KMS-11 (cell line): Measurements from ENCODE around the gene PUS7.
"Not testable (repeated sequence)": the region's sequence is repeated elsewhere in the genome, so short reads cannot be mapped to it uniquely, and the experiment has no call there.

ENCODE experiments used
- H2AFZ ChIP-seq: fragments of 200-600 bp; sonication (generic); 2 replicates; pipeline ENCODE4 v1.6.1; 2016; ENCODE audit warnings: antibody characterized with exemption, mixed run types, low read depth
- H3K27ac ChIP-seq: fragments of 200-600 bp; sonication (generic); 2 replicates; pipeline ENCODE4 v1.6.1; 2016; ENCODE audit warnings: mild to moderate bottlenecking, mixed run types
- H3K27me3 ChIP-seq: fragments of 200-600 bp; sonication (generic); 2 replicates; pipeline ENCODE4 v1.6.1; 2017; ENCODE audit warnings: mild to moderate bottlenecking, low read depth, mixed run types, moderate library complexity; ENCODE audit not compliant: insufficient read depth
- H3K36me3 ChIP-seq: fragments of 200-600 bp; sonication (generic); 2 replicates; pipeline ENCODE4 v1.6.1; 2017; ENCODE audit warnings: mild to moderate bottlenecking, mixed run types; ENCODE audit not compliant: insufficient read depth
- H3K4me1 ChIP-seq: fragments of 200-600 bp; sonication (generic); 2 replicates; pipeline ENCODE4 v1.6.1; 2016; ENCODE audit warnings: mild to moderate bottlenecking, low read depth, mixed run types; ENCODE audit not compliant: poor library complexity, severe bottlenecking
- H3K4me2 ChIP-seq: fragments of 200-600 bp; sonication (generic); 2 replicates; pipeline ENCODE4 v1.7.0; 2016; ENCODE audit warnings: mild to moderate bottlenecking, mixed run types
- H3K4me3 ChIP-seq: fragments of 200-600 bp; sonication (generic); IDR thresholded peaks from 2 replicates; pipeline ENCODE4 v1.6.1; 2017; ENCODE audit warnings: low read depth, low read length, mixed read lengths; ENCODE audit not compliant: insufficient read depth
- H3K79me2 ChIP-seq: fragments of 200-600 bp; sonication (generic); 2 replicates; pipeline ENCODE4 v1.6.1; 2016; ENCODE audit warnings: low read depth, mixed run types; ENCODE audit not compliant: insufficient read depth
- H3K9ac ChIP-seq: fragments of 200-600 bp; sonication (generic); 2 replicates; pipeline ENCODE4 v1.6.1; 2016; ENCODE audit warnings: mild to moderate bottlenecking, mixed run types
- H4K20me1 ChIP-seq: fragments of 200-600 bp; sonication (generic); 2 replicates; pipeline ENCODE4 v1.6.1; 2016; ENCODE audit warnings: mild to moderate bottlenecking, mixed run types; ENCODE audit not compliant: insufficient read depth
- TF ChIP-seq, protein P1 (sequence below): fragments of 200-600 bp; sonication (generic); conservative IDR thresholded peaks from 2 replicates; pipeline ENCODE4 v1.6.1; 2017; ENCODE audit warnings: low read depth, mild to moderate bottlenecking, antibody characterized with exemption, low read length, moderate library complexity, mixed read lengths

The PUS7 gene

DNA sequence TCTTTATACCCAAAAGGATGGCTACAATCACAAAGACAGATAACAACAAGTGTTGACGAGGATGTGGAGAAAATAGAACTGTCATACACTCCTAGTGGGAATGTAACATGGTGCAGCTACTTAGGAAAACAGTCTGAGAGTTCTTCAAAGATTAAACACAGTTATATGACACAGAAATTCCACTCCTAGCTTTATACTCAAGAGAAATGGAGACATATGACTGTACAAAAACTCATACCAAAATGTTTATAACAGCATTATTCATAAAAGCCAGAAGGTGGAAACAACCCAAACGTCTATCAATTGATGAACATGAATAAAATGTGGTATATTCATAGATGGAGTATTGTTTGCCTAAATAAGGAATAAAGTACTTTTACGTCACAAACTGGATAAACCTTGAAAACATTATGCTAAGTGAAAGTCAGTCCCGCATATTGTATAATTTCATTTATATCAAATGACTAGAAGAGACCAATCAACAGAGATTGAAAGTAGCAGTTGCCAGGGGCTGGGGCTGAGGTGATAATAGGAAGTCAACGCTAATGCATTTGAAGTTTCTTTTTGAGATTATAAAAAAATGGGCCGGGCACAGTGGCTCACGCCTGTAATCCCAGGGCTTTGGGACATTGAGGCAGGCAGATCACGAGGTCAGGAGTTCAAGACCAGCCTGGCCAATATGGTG lies 71.8 kb downstream of the PUS7 start:
- H2AFZ ChIP-seq: no peak overlapping the region
- no peak overlapping the region for H3K4me2 ChIP-seq
- no peaks in the 10 kb centered on the region for H3K79me2 ChIP-seq
- no peak overlapping the region for H3K27ac ChIP-seq
- no peaks in the 10 kb centered on the region for H3K36me3 ChIP-seq
- no peak overlapping the region for H3K4me3 ChIP-seq
- no peak overlapping the region for H3K9ac ChIP-seq
- TF ChIP-seq, protein P1, sequence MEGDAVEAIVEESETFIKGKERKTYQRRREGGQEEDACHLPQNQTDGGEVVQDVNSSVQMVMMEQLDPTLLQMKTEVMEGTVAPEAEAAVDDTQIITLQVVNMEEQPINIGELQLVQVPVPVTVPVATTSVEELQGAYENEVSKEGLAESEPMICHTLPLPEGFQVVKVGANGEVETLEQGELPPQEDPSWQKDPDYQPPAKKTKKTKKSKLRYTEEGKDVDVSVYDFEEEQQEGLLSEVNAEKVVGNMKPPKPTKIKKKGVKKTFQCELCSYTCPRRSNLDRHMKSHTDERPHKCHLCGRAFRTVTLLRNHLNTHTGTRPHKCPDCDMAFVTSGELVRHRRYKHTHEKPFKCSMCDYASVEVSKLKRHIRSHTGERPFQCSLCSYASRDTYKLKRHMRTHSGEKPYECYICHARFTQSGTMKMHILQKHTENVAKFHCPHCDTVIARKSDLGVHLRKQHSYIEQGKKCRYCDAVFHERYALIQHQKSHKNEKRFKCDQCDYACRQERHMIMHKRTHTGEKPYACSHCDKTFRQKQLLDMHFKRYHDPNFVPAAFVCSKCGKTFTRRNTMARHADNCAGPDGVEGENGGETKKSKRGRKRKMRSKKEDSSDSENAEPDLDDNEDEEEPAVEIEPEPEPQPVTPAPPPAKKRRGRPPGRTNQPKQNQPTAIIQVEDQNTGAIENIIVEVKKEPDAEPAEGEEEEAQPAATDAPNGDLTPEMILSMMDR: no peak
- H3K27me3 ChIP-seq: no peaks in the 10 kb centered on the region
- peaks cover 20% of the 10 kb centered on the region for H3K4me1 ChIP-seq
- H4K20me1 ChIP-seq: no peaks in the 10 kb centered on the region

DNA sequence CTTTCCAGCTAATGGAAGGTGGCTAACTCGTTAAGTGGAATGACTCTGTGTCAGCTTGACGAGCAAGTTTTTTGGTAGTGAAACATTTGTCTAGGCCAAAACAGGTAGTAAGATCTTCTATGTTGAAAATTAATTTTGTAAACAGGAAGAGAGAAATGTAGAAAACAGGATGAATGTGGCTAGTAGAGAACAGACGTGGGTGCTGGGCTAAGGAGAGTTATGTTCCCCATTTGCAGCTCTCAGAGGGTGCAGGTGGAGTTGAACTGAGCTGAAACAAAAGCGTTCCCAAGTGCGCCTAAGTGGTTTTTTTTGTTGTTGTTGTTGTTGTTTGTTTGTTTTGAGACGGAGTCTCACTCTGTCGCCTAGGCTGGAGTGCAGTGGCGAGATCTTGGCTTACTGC lies 73.9 kb downstream of the PUS7 start:
- TF ChIP-seq, protein P1: no peak
- H3K79me2 ChIP-seq: no peaks in the 10 kb centered on the region
- H3K27me3 ChIP-seq: no peaks in the 10 kb centered on the region
- H3K27ac ChIP-seq: no peak overlapping the region
- H3K9ac ChIP-seq: no peak overlapping the region
- H4K20me1 ChIP-seq: no peaks in the 10 kb centered on the region
- H2AFZ ChIP-seq: no peak overlapping the region
- no peaks in the 10 kb centered on the region for H3K36me3 ChIP-seq
- no peak overlapping the region for H3K4me3 ChIP-seq
- H3K4me1 ChIP-seq: peaks cover 3% of the 10 kb centered on the region
- H3K4me2 ChIP-seq: no peak overlapping the region

DNA sequence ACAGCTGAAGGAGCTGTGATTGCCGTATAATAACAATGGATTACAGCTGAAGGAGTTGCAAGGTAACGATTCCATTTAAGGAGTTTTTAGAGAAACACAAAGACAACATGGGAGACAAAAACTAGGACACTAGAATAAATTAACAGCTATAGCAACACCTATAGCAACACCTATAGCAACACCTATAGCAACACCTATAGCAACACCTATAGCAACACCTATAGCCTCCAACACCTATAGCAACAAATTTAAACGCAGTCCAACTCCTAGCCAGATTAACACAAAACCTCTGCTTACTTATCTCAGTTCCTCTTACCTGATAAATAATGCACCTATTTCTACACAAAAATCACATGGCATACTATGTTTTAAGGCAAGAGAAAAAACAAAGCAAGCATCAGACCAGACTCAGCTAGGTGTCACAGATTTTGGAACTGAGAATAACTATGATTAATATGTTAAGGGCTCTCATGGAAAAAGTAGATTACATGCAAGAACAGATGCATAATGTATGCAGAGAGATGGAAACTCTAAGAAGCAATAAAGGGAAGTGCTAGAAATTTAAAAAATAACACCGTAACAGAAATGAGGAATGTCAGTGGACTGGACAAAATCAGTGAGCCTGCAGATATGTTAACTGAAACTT lies 77.6 kb downstream of the PUS7 start:
- H3K36me3 ChIP-seq: no peaks in the 10 kb centered on the region
- no peak overlapping the region for H3K9ac ChIP-seq
- H3K4me1 ChIP-seq: no peaks in the 10 kb centered on the region
- H3K27me3 ChIP-seq: no peaks in the 10 kb centered on the region
- no peaks in the 10 kb centered on the region for H3K79me2 ChIP-seq
- TF ChIP-seq, protein P1: no peak
- no peak overlapping the region for H2AFZ ChIP-seq
- no peak overlapping the region for H3K27ac ChIP-seq
- no peak overlapping the region for H3K4me2 ChIP-seq
- no peak overlapping the region for H3K4me3 ChIP-seq
- H4K20me1 ChIP-seq: no peaks in the 10 kb centered on the region

DNA sequence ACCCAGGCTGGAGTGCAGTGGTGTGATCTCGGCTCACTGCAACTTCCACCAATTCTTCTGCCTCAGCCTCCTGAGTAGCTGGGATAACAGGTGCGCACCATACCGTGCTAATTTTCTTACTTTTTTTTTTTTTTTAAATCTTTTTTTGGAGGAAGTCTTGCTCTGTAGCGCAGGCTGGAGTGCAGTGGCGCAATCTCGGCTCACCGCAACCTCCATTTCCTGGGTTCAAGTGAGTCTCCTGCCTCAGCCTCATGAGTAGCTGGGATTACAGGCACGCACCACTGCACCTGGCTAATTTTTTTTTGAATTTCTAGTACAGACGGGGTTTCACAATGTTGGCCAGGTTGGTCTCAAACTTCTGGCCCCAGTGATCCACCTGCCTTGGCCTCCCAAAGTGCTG lies 79.9 kb downstream of the PUS7 start:
- H3K27me3 ChIP-seq, H4K20me1 ChIP-seq: not testable (repeated sequence)

More for the DNA sequence above, 79.9 kb downstream of the PUS7 start:
- H3K27ac ChIP-seq, H3K9ac ChIP-seq, H3K36me3 ChIP-seq, H3K4me3 ChIP-seq, H3K4me1 ChIP-seq, H2AFZ ChIP-seq, H3K4me2 ChIP-seq, H3K79me2 ChIP-seq: not testable (repeated sequence)
